Measurements from ENCODE around the gene HNRNPUL2. TPM values are rescaled to one million over a fixed set of nuclear protein-coding genes. Genes with fewer than 3 reads are reported as not detected.
A peak's percentile ranks its signal among the peaks of the same experiment; 100 is the strongest.

HNRNPUL2 gene
- total RNA-seq, 1 experiment from 2014 or later: 43.5 TPM

DNA sequence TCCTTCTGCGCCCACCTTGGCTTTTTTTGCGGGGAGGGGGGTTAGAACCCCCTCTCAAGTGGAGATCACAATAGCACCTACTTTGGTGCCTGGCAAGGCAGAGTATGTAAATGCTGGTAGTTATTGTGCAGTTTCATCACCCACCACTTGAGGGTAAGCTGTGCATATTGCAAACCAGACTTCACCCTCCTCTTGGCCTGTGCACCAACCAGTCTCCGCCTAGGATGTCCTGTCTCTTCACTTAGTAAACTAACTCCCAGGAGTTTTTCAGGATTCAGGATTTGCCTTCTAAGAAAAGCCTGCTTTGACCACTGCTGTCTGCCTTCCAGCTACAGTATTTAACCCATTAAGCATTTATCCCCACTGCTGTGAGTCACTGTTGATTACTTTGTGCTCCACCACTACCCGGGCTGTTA lies 46.4 kb downstream of the HNRNPUL2 start:
- Histone ChIP-seq H4K91ac (ENCODE audit: insufficient read length, low read depth, low read length) (no peak overlapping the region), H3K9me3 (ENCODE audit: control insufficient read depth, low read depth, low read length) (no peaks in the 10 kb centered on the region), H3K56ac (ENCODE audit: insufficient read length, low read depth, low read length) (no peak overlapping the region), H2BK5ac (ENCODE audit: insufficient read length, low read length) (no peak overlapping the region), H2BK120ac (ENCODE audit: low read depth, low read length, poor library complexity, severe bottlenecking) (no peak overlapping the region), H4K5ac (ENCODE audit: insufficient read length, low read depth, low read length) (no peak overlapping the region), H2BK12ac (ENCODE audit: insufficient read length, low read depth, low read length) (no peak overlapping the region), H2BK20ac (ENCODE audit: low read depth, low read length, poor library complexity, severe bottlenecking) (no peak overlapping the region), H2AK5ac (ENCODE audit: insufficient read length, low read length) (no peak overlapping the region), H3K4me2 (ENCODE audit: insufficient read depth, insufficient read length, low read length) (no peak overlapping the region), H3K79me2 (ENCODE audit: insufficient read depth, low read length) (no peaks in the 10 kb centered on the region), H4K8ac (replicated peaks; ENCODE audit: insufficient read length, low read depth, low read length) (no peak overlapping the region), H3K9ac (ENCODE audit: extremely low read depth, insufficient read length, low read length) (no peak overlapping the region), H3K27ac (ENCODE audit: insufficient read length, low read depth, low read length) (no peak overlapping the region), H3K23me2 (ENCODE audit: insufficient read length, low read depth, low read length, poor library complexity, severe bottlenecking) (peaks cover 8% of the 10 kb centered on the region), H3T11ph (ENCODE audit: low read length) (no peak overlapping the region), H3K4me1 (ENCODE audit: insufficient read depth, low read length) (no peaks in the 10 kb centered on the region), H3K14ac (ENCODE audit: insufficient read depth, low read length) (no peak overlapping the region), H2BK15ac (ENCODE audit: low read depth, low read length) (no peak overlapping the region), H3K79me1 (ENCODE audit: insufficient read depth, low read depth, low read length, poor library complexity, severe bottlenecking) (no peaks in the 10 kb centered on the region), H4K20me1 (ENCODE audit: control insufficient read depth, insufficient read depth, insufficient read length) (no peaks in the 10 kb centered on the region), H3K27me3 (ENCODE audit: insufficient read depth, low read length) (no peaks in the 10 kb centered on the region), H3K18ac (ENCODE audit: insufficient read length, low read depth, low read length) (no peak overlapping the region), H2AFZ (ENCODE audit: low read length) (no peak overlapping the region), H3K4ac (ENCODE audit: low read depth, low read length) (no peak overlapping the region), H3K23ac (ENCODE audit: insufficient read length, low read depth, low read length) (no peak overlapping the region)
- Mint-ChIP-seq H3K4me1 (peaks cover 15 to 20% of the 10 kb centered on the region in 2 experiments), H3K4me3 (peak overlapping the region; percentile 0 to 15; a peak in 2 of 5 replicates), H3K27ac (peak overlapping the region in 1 of 3 experiments; percentile 66; a peak in 1 of 7 replicates), H3K9me3 (0 out of 5 replicates have a peak, but pooled peaks cover 0 to 2% of the 10 kb centered on the region in 2 experiments), H3K27me3 (ENCODE audit: low read depth) (no peaks in the 10 kb centered on the region), H3K36me3 (ENCODE audit: insufficient read depth in 1 of 3, low read depth in 3 of 3) (peaks cover 12 to 25% (median 22%) of the 10 kb centered on the region in 3 experiments; a peak in 6 of 7 replicates)
- TF ChIP-seq, protein P1, sequence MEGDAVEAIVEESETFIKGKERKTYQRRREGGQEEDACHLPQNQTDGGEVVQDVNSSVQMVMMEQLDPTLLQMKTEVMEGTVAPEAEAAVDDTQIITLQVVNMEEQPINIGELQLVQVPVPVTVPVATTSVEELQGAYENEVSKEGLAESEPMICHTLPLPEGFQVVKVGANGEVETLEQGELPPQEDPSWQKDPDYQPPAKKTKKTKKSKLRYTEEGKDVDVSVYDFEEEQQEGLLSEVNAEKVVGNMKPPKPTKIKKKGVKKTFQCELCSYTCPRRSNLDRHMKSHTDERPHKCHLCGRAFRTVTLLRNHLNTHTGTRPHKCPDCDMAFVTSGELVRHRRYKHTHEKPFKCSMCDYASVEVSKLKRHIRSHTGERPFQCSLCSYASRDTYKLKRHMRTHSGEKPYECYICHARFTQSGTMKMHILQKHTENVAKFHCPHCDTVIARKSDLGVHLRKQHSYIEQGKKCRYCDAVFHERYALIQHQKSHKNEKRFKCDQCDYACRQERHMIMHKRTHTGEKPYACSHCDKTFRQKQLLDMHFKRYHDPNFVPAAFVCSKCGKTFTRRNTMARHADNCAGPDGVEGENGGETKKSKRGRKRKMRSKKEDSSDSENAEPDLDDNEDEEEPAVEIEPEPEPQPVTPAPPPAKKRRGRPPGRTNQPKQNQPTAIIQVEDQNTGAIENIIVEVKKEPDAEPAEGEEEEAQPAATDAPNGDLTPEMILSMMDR (conservative IDR thresholded peaks at IDR 0.05): peak; percentile 46; the same call in 2 of the 3 replicates
- no peak for DNase-seq
- no CpG with 5 or more reads among the region's 4 CpGs for WGBS (ENCODE audit: extremely low coverage, insufficient read length, low lambda C conversion rate)

Data from H9 (cell line).